Esophagus squamous epithelium (tissue), 5 donors: ENCODE measurements around the gene LIPC. TPM values are rescaled to one million over a fixed set of nuclear protein-coding genes. Genes with fewer than 3 reads are reported as not detected.

Source experiments
- DNase-seq: peaks from one replicate; lab custom pipeline; 2025; lab: John Stamatoyannopoulos, UW
- H3K27ac ChIP-seq, 4 donors: fragments of 200-600 bp; sonication (generic); one replicate each; pipeline ENCODE4 v1.5.1; 2016 to 2019; ENCODE audit warnings: mild to moderate bottlenecking in 1 of 4
- H3K27me3 ChIP-seq, 4 donors: fragments of 200-600 bp; sonication (generic); 1 replicate in 3 of 4; 2 replicates in 1 of 4; pipeline versions ENCODE4 v1.5.1 to v1.6.0; 2017 to 2021; ENCODE audit warnings: antibody characterized with exemption in 1 of 4
- H3K36me3 ChIP-seq, 3 donors: fragments of 200-600 bp; sonication (generic); one replicate each; pipeline ENCODE4 v1.5.1; 2016 to 2019
- H3K4me1 ChIP-seq, 3 donors: fragments of 200-600 bp; sonication (generic); one replicate each; pipeline ENCODE4 v1.5.1; 2017 to 2019
- H3K4me3 ChIP-seq, 4 donors: fragments of 200-600 bp; sonication (generic); 1 replicate in 3 of 4; 2 replicates in 1 of 4; pipeline ENCODE4 v1.5.1; 2016 to 2019; ENCODE audit warnings: mild to moderate bottlenecking in 2 of 4, moderate library complexity in 1 of 4
- H3K9me3 ChIP-seq, 3 donors: fragments of 200-600 bp; sonication (generic); one replicate each; pipeline ENCODE4 v1.5.1; 2016 to 2019
- POLR2A ChIP-seq, 4 donors: fragments of 450-650 bp; IDR thresholded peaks; one replicate each; pipeline ENCODE4 v1.6.1; 2017; ENCODE audit warnings: antibody characterized with exemption in 4 of 4, mild to moderate bottlenecking in 4 of 4, moderate library complexity in 3 of 4
- WGBS, 2 donors: methylation state at CpG; one replicate each; pipeline ENCODE4 v1.1.5; 2018; 5-methylcytosine and 5-hydroxymethylcytosine counted together
- intact Hi-C: fragments of 100-400 bp; cut with DNase I; formaldehyde crosslinking; loops from one replicate; pipeline ENCODE4 v1.15.0; 2022
- total RNA-seq, 4 donors: library from RNA; depleted of rRNA; stranded (reverse); fragments of >200 nt; gene quantifications; one replicate each; pipeline ENCODE4 v1.1.0, GENCODE V29; 2016
- TF ChIP-seq, protein P1 (sequence below), 6 experiments: fragments of 450-650 bp in 4 of 6; fragments of 200-600 bp in 2 of 6; sonication (generic) in 2 of 6; IDR thresholded peaks; one replicate each; pipeline ENCODE4 v1.5.1; 2016 to 2019; ENCODE audit warnings: antibody characterized with exemption in 6 of 6, mild to moderate bottlenecking in 4 of 6, moderate library complexity in 4 of 6
- donor health status: DM: yes; HTN: yes; CAD: no.

LIPC gene
- total RNA-seq, 4 donors from 2014 or later: 0.27 to 1.1 (median 0.38) TPM; not detected in 1

DNA sequence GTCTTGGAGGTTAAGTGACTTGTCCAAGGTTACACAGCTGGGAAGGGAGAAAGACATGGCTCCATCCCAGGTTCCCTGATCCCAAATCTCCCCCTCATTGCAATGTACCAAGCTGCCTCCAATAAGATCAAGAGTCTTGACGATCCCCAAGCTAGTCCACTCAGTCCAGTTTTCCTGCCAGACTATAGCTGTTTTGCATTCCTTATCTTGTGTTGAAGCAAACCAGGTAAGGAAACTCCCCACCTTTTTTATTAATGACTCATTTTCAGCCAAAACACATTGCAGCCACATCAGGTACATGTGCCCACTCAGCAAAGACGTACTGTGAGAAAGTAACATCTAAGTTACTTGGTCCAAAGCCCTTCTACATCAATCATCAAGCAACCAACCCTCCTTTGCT is 41.9 kb downstream of the LIPC start:
- intact Hi-C loops: no loop called here

DNA sequence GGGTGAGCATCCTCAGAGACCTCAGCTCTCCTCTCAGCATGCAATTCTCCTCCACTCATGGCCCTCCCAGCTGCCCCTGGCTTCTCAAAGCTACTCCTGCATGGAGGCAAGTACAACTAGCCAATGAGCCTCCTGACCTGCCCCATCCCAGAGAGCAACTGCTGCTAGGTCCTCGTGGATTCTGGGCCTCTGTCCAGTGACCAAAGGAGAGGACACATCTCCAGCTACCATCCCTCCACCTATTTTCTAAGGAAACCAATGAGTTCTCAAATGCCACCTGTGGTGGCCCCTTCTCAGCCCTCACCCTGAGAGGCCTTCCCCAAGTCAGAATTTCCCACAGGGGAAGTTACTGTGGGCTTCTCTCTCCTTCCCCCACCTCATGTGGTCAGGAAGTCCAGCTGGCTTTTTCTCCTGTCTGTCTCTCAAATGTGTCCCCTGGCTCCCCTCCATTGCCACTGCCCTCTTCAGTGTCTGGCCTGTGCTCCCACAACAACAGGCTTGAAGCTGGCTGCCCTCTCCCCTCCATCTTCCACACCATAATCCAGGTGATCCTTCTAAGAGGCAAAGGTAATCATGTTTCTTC is 43.0 kb downstream of the LIPC start:
- intact Hi-C loops: no loop called here
- DNase-seq: no peak
- Histone ChIP-seq H3K4me3 (no peak overlapping the region), H3K27ac (peak overlapping the region in 2 of 4 donors; percentile 32 to 68), H3K4me1 (peaks cover 16 to 54% (median 29%) of the 10 kb centered on the region in 3 donors), H3K36me3 (no peaks in the 10 kb centered on the region), H3K27me3 (no peaks in the 10 kb centered on the region), H3K9me3 (no peaks in the 10 kb centered on the region)
- WGBS, 2 donors: 75 to 86% methylated on average over 1 of the region's 1 CpG
- no peak for TF ChIP-seq POLR2A (IDR thresholded peaks at IDR 0.05)
- TF ChIP-seq, protein P1, sequence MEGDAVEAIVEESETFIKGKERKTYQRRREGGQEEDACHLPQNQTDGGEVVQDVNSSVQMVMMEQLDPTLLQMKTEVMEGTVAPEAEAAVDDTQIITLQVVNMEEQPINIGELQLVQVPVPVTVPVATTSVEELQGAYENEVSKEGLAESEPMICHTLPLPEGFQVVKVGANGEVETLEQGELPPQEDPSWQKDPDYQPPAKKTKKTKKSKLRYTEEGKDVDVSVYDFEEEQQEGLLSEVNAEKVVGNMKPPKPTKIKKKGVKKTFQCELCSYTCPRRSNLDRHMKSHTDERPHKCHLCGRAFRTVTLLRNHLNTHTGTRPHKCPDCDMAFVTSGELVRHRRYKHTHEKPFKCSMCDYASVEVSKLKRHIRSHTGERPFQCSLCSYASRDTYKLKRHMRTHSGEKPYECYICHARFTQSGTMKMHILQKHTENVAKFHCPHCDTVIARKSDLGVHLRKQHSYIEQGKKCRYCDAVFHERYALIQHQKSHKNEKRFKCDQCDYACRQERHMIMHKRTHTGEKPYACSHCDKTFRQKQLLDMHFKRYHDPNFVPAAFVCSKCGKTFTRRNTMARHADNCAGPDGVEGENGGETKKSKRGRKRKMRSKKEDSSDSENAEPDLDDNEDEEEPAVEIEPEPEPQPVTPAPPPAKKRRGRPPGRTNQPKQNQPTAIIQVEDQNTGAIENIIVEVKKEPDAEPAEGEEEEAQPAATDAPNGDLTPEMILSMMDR (IDR thresholded peaks at IDR 0.05): no peak

More for the DNA sequence above, 41.9 kb downstream of the LIPC start:
- no peak for TF ChIP-seq POLR2A (IDR thresholded peaks at IDR 0.05)
- TF ChIP-seq, protein P1 (IDR thresholded peaks at IDR 0.05): no peak
- peak overlapping the region in 1 of 4 donors; percentile 14 for H3K27ac ChIP-seq
- H3K27me3 ChIP-seq: no peaks in the 10 kb centered on the region
- H3K36me3 ChIP-seq: no peaks in the 10 kb centered on the region
- H3K4me3 ChIP-seq: no peak overlapping the region
- no peaks in the 10 kb centered on the region for H3K9me3 ChIP-seq
- DNase-seq: no peak
- WGBS, 2 donors: 15 to 22% methylated on average over 1 of the region's 2 CpGs
- peaks cover 16 to 57% (median 29%) of the 10 kb centered on the region in 3 donors for H3K4me1 ChIP-seq

DNA sequence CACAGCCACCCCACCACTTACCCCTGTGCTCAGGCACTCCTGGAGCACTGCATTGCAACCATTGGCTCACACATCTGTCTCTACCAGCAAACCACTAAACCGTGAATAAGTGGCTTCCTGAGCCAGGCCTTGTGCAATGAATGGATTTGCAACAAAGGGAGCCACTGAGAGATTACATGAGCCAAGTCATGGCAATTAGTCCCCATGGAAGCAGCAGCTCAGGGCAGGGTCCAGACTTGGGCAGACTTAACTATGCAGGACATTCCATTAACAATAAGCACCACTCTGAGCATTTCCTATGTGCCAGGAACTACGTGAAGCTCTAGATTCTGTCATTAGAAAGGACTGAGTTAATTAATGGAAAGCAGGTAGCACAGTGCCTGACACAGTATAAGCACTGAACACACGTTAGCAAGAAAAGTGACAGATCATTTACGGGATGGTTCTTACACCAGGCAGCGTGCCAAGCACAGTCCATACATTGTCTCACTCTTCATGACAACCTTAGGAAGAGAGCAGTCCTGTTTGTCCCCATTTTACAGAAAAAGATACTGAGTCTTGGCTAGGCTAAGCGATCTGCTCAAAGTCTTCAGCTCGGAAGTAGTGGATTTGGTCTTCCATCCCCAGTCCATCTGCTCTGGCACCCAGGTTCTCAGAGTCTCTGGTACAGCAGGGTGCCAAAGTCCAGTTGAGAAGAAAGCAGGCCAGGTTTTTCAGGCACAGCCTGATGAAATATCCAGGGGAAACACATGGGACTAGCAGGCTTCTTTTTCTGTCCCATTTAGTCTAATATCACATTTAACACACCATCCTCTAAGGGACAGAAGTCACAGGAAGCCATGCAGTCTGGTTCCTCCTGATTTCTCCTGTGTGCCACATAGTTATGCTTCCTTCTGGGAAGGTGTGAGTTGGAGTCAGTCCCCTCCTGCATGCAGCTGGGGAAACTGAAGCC is 44.1 kb downstream of the LIPC start:
- DNase-seq: no peak
- Histone ChIP-seq H3K4me1 (peaks cover 16 to 44% (median 29%) of the 10 kb centered on the region in 3 donors), H3K9me3 (no peaks in the 10 kb centered on the region), H3K27me3 (no peaks in the 10 kb centered on the region), H3K36me3 (no peaks in the 10 kb centered on the region), H3K4me3 (no peak overlapping the region), H3K27ac (peak overlapping the region in 3 of 4 donors; percentile 32 to 68 (median 32))
- WGBS, 2 donors: 73 to 76% methylated on average over 6 to 7 of the region's 7 CpGs
- TF ChIP-seq, protein P1 (IDR thresholded peaks at IDR 0.05): no peak
- no peak for TF ChIP-seq POLR2A (IDR thresholded peaks at IDR 0.05)
- intact Hi-C loops: no loop called here

DNA sequence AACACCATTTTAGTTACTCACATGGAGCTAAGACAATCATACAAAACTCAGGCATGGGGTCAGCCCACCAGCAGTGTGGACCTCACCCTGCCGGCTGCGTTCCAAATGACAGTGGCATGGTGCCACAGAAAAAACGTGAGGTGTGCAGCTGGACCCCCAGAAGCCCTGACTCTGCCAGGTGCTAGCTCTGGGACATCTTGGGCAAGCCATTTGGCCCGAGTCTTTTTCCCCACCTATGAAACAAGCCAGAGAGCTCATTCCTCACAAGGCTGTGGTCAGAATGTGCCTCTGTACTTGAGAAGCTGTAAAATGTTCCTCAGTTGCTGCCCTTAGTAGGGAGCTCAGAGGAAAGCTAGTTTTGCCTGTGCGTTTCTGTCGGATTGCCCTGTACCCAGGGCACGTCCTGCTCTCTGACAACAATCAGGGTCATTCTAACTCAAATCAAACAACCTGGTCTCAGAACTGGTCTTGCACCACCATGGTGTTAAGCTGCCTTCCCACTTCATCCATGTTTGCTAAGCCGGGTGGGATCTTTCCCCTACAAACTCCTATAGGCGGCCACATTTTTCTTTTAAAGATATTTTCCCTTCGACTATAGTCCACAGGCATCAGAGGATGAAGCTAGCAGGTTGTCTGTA is 44.9 kb downstream of the LIPC start:
- no peak for DNase-seq
- peak overlapping the region in 2 of 4 donors; percentile 32 to 34 for H3K27ac ChIP-seq
- WGBS, 2 donors: 70 to 86% methylated on average over 7 to 9 of the region's 10 CpGs
- H3K27me3 ChIP-seq: no peaks in the 10 kb centered on the region
- TF ChIP-seq POLR2A (IDR thresholded peaks at IDR 0.05): no peak
- TF ChIP-seq, protein P1 (IDR thresholded peaks at IDR 0.05): no peak
- intact Hi-C loops: no loop called here
- H3K9me3 ChIP-seq: no peaks in the 10 kb centered on the region
- no peak overlapping the region for H3K4me3 ChIP-seq
- H3K4me1 ChIP-seq: peaks cover 16 to 43% (median 29%) of the 10 kb centered on the region in 3 donors
- H3K36me3 ChIP-seq: no peaks in the 10 kb centered on the region
